Caco-2 (cell line): ENCODE measurements around the gene IDH1. TPM values are rescaled to one million over a fixed set of nuclear protein-coding genes. Genes with fewer than 3 reads are reported as not detected.

Experiments
- Bru-seq: library from RNA; stranded (reverse); fragments of 400-500 nt; gene quantifications from one replicate; lab custom pipeline; 2021; lab: Mats Ljungman, UMichigan
- BruChase-seq, 2 experiments: library from RNA; stranded (reverse); fragments of 400-500 nt; gene quantifications; one replicate each; lab custom pipeline; 2021; lab: Mats Ljungman, UMichigan
- BruUV-seq: library from RNA; stranded (reverse); fragments of 400-500 nt; replicated peaks from 2 replicates; lab custom pipeline; 2021; lab: Mats Ljungman, UMichigan
- CTCF ChIA-PET: fragments of 300-600 bp; sonication (Branson Sonifier 250); formaldehyde crosslinking; loops from one replicate; lab custom pipeline; 2022; ENCODE audit warnings: antibody characterized with exemption; lab: Charles Lee
- POLR2A ChIA-PET: fragments of 300-600 bp; sonication (Branson Sonifier 250); formaldehyde crosslinking; loops from one replicate; lab custom pipeline; 2022; ENCODE audit warnings: antibody characterized with exemption; lab: Charles Lee
- DNase-seq, 2 experiments: peaks; one replicate each; pipeline versions ENCODE4 v3.0.0 to v3.0.0-alpha.2; 2020 to 2022
- H3K27me3 ChIP-seq: replicated peaks from 2 replicates; pipeline ENCODE4 v1.6.0; 2011; ENCODE audit warnings: low read length; ENCODE audit not compliant: control insufficient read depth, insufficient read depth
- H3K36me3 ChIP-seq: 2 replicates; pipeline ENCODE4 v1.5.1; 2011; ENCODE audit warnings: low read length; ENCODE audit not compliant: control insufficient read depth, insufficient read depth
- H3K4me1 ChIP-seq: fragments of 250-450 bp; sonication (Bioruptor Pico); 2 replicates; pipeline ENCODE4 v1.5.1; 2020; ENCODE audit warnings: mild to moderate bottlenecking
- H3K4me3 ChIP-seq: 2 replicates; pipeline ENCODE4 v1.5.1; 2011; ENCODE audit warnings: low read depth, mild to moderate bottlenecking, control low read depth, low read length
- H3K9me3 ChIP-seq: fragments of 250-450 bp; sonication (Bioruptor Pico); 2 replicates; pipeline ENCODE4 v1.5.1; 2020; ENCODE audit warnings: mild to moderate bottlenecking, moderate library complexity
- H3K27ac Mint-ChIP-seq: one replicate; pipeline ENCODE4 v1.8.0; 2022; ENCODE audit warnings: mixed read lengths; ENCODE audit not compliant: unreplicated experiment
- H3K27me3 Mint-ChIP-seq: one replicate; pipeline ENCODE4 v1.8.0; 2022; ENCODE audit warnings: mixed read lengths; ENCODE audit not compliant: insufficient read depth, unreplicated experiment
- H3K36me3 Mint-ChIP-seq: one replicate; pipeline ENCODE4 v1.8.0; 2022; ENCODE audit warnings: mild to moderate bottlenecking, mixed read lengths; ENCODE audit not compliant: insufficient read depth, unreplicated experiment
- H3K4me1 Mint-ChIP-seq: one replicate; pipeline ENCODE4 v1.8.0; 2022; ENCODE audit warnings: low read depth, mixed read lengths; ENCODE audit not compliant: unreplicated experiment
- H3K4me3 Mint-ChIP-seq: one replicate; pipeline ENCODE4 v1.8.0; 2022; ENCODE audit warnings: mild to moderate bottlenecking, moderate library complexity, mixed read lengths; ENCODE audit not compliant: unreplicated experiment
- H3K9me3 Mint-ChIP-seq: one replicate; pipeline ENCODE4 v1.8.0; 2022; ENCODE audit warnings: mixed read lengths; ENCODE audit not compliant: unreplicated experiment
- intact Hi-C: fragments of 100-400 bp; cut with micrococcal nuclease; formaldehyde crosslinking; loops from one replicate; pipeline ENCODE4 v1.10.0; 2022; ENCODE audit not compliant: unreplicated experiment
- long read RNA-seq: library from polyadenylated mRNA; stranded (forward); transcript quantifications from one replicate; pipeline ENCODE4 v2.0.0, GENCODE V29; 2022
- total RNA-seq: library from RNA; stranded (reverse); gene quantifications from 2 replicates; pipeline ENCODE4 v1.2.3, GENCODE V29; 2022
- TF ChIP-seq, protein P1 (sequence below), 2 experiments: fragments of 200-600 bp in 1 of 2; IDR thresholded peaks; 1 replicate in 1 of 2; 2 replicates in 1 of 2; pipeline versions ENCODE4 v1.5.1 to v1.8.0; 2011 to 2022; ENCODE audit warnings: antibody characterized with exemption in 1 of 2, control low read depth in 1 of 2, inconsistent platforms in 1 of 2, low read depth in 1 of 2, low read length in 1 of 2, mild to moderate bottlenecking in 1 of 2, moderate library complexity in 1 of 2; ENCODE audit not compliant: insufficient read depth in 1 of 2, severe bottlenecking in 1 of 2, unreplicated experiment in 1 of 2

The IDH1 gene
- total RNA-seq = 265 and 293 TPM in 2 replicates
- Bru-seq, nascent RNA = percentile 96 among the genes with signal in this experiment
- percentile 97 among the genes with signal in this experiment for BruChase-seq, experiment 1, labeled RNA remaining after a 2-hour chase
- BruChase-seq, experiment 2, labeled RNA remaining after a 6-hour chase = percentile 99 among the genes with signal in this experiment
- long read RNA-seq, transcript IDH1-203 (10 exons, 2,441 nt) = minor isoform, 11 of 736 reads
- long read RNA-seq, transcript IDH1-205 (10 exons, 2,298 nt) = minor isoform, 7 of 736 reads
- long read RNA-seq, transcript IDH1-201 (10 exons, 2,382 nt) = major isoform, 645 of 736 reads
- long read RNA-seq, transcript IDH1-209 (3 exons, 1,044 nt) = minor isoform, 7 of 736 reads
- long read RNA-seq, partial matches to known transcripts = 35 of 736 reads
- long read RNA-seq, other reads (novel, unspliced or antisense) = 25 of 736 reads

DNA sequence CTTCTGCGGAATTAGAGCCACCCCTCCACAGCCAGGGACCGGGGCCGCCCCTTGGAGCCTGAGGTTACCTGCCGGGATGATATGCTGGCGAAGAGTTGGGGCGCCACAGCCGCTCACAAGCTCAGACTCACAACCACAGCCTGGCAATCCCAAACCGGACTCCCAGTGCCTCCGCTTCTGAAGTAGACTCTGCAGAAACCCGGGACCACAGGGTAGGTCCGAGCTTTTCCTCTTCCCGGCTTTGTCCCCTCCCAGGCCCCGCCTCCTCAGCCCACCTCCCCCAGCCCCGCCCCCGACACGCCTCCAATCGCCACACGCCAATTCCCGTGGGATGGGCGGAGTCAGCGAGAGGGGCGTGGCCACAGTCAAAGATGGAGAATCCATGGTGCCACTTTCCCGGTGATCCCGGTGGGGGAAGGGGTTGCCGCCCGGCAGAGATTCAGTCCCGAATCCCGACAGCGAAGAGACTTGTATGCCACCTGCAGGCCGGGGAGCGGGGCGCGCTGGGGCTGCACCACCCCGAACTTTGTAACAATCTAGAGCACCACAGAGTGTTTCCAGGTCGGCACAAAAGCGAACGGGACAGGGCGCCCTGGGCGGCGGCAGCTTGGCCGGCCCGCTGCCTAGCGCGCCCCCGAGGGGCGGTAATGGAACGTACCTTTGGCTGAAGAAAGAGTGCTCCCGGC is at the start of gene IDH1:
IDH1 (minus strand) TSS at position 201 of the 686 bp plus-strand sequence. CDS start 3,520 bp downstream, outside the sequence.
- peaks cover 36% of the 10 kb centered on the region for H3K4me1 ChIP-seq
- H3K27me3 ChIP-seq = no peaks in the 10 kb centered on the region
- H3K4me3 Mint-ChIP-seq = peak within 1 kb of the TSS; percentile 85
- intact Hi-C loops = loop anchor here (1.0 kb wide), 7 partner anchors 11 to 509 kb away; partner anchors contain the start of gene PIKFYVE
- H3K27me3 Mint-ChIP-seq = no peaks in the 10 kb centered on the region
- TF ChIP-seq, protein P1, sequence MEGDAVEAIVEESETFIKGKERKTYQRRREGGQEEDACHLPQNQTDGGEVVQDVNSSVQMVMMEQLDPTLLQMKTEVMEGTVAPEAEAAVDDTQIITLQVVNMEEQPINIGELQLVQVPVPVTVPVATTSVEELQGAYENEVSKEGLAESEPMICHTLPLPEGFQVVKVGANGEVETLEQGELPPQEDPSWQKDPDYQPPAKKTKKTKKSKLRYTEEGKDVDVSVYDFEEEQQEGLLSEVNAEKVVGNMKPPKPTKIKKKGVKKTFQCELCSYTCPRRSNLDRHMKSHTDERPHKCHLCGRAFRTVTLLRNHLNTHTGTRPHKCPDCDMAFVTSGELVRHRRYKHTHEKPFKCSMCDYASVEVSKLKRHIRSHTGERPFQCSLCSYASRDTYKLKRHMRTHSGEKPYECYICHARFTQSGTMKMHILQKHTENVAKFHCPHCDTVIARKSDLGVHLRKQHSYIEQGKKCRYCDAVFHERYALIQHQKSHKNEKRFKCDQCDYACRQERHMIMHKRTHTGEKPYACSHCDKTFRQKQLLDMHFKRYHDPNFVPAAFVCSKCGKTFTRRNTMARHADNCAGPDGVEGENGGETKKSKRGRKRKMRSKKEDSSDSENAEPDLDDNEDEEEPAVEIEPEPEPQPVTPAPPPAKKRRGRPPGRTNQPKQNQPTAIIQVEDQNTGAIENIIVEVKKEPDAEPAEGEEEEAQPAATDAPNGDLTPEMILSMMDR (IDR thresholded peaks at IDR 0.05; ENCODE audit: insufficient read depth in 1 of 2, low read depth in 1 of 2, low read length in 1 of 2, severe bottlenecking in 1 of 2, unreplicated experiment in 1 of 2) = peak; percentile 51 to 76
- peaks cover 2% of the 10 kb centered on the region; the same call in 1 of the 2 replicates for H3K36me3 ChIP-seq
- H3K36me3 Mint-ChIP-seq = peaks cover 52% of the 10 kb centered on the region
- POLR2A ChIA-PET = interaction anchor here (0.5 to 1.3 kb wide), 3 partner anchors 11 to 460 kb away, joined by 4 to 6 read pairs (median 5); no protein-coding TSS in a partner anchor
- peak within 1 kb of the TSS; percentile 67 for H3K4me3 ChIP-seq
- peak within 1 kb of the TSS; percentile 81 for H3K27ac Mint-ChIP-seq
- DNase-seq = peak; percentile 98 to 99
- peaks cover 18% of the 10 kb centered on the region for H3K4me1 Mint-ChIP-seq
- CTCF ChIA-PET = interaction anchor here (0.5 to 3.1 kb wide), 15 partner anchors 11 to 1339 kb away, joined by 3 to 32 read pairs (median 4); partner anchors contain the start of gene PIKFYVE
- no peaks in the 10 kb centered on the region for H3K9me3 Mint-ChIP-seq
- H3K9me3 ChIP-seq = no peaks in the 10 kb centered on the region
- no TSS peak for BruUV-seq

DNA sequence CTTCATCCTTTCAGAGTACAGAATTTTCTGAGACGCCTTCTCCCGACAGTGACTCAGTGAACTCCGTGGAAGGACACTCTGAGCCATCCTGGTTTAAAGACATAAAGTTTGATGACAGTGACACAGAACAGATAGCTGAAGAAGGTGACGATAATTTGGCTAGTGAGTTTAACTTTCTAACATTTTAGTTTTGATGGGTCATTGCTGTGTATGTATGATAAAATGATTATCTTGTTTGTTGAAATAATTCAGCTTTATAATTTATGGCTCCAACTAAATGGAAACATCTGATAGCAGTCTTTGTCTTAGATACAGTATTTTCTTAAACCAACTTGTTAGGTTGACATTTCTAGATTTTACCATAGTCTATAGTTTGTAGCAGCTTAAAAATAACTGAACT is 49.3 kb upstream of the IDH1 start:
- no peaks in the 10 kb centered on the region for H3K9me3 Mint-ChIP-seq
- no peak for DNase-seq
- no peaks in the 10 kb centered on the region for H3K4me1 Mint-ChIP-seq
- no peak overlapping the region for H3K27ac Mint-ChIP-seq
- H3K36me3 Mint-ChIP-seq = peaks cover 27% of the 10 kb centered on the region
- Histone ChIP-seq H3K36me3 (peaks cover 1% of the 10 kb centered on the region; the same call in 1 of the 2 replicates), H3K4me1 (no peaks in the 10 kb centered on the region), H3K27me3 (no peaks in the 10 kb centered on the region), H3K4me3 (no peak overlapping the region), H3K9me3 (no peaks in the 10 kb centered on the region)
- no TSS peak for BruUV-seq
- POLR2A ChIA-PET = no interaction called here
- TF ChIP-seq, protein P1 (IDR thresholded peaks at IDR 0.05; ENCODE audit: insufficient read depth in 1 of 2, low read depth in 1 of 2, low read length in 1 of 2, severe bottlenecking in 1 of 2, unreplicated experiment in 1 of 2) = no peak
- H3K4me3 Mint-ChIP-seq = no peak overlapping the region
- intact Hi-C loops = no loop called here
- CTCF ChIA-PET = no interaction called here
- H3K27me3 Mint-ChIP-seq = no peaks in the 10 kb centered on the region
